MM.1S (cell line): ENCODE measurements around the gene EGLN1.
A peak's percentile ranks its signal among the peaks of the same experiment; 100 is the strongest.

Experiments used
- DNase-seq: peaks from one replicate; pipeline ENCODE4 v3.0.0-alpha.2; 2015
- H2AFZ ChIP-seq: fragments of 300-600 bp; sonication (generic); 2 replicates; pipeline ENCODE4 v1.6.0; 2016; ENCODE audit warnings: antibody characterized with exemption, low read length
- H3F3A ChIP-seq: fragments of 300-600 bp; sonication (generic); 2 replicates; pipeline ENCODE4 v1.6.1; 2016; ENCODE audit warnings: mild to moderate bottlenecking, antibody characterized with exemption, low read length, moderate library complexity, mixed read lengths; ENCODE audit not compliant: insufficient read depth
- H3K27ac ChIP-seq: fragments of 300-600 bp; sonication (generic); 2 replicates; pipeline ENCODE4 v1.5.1; 2016; ENCODE audit warnings: mild to moderate bottlenecking, low read length
- H3K27me3 ChIP-seq: fragments of 300-600 bp; sonication (generic); replicated peaks from 2 replicates; pipeline ENCODE4 v1.6.0; 2016; ENCODE audit warnings: low read length; ENCODE audit not compliant: insufficient read depth
- H3K36me3 ChIP-seq: fragments of 300-600 bp; sonication (generic); replicated peaks from 2 replicates; pipeline ENCODE4 v1.6.1; 2016; ENCODE audit warnings: mild to moderate bottlenecking, low read length, mixed read lengths; ENCODE audit not compliant: insufficient read depth
- H3K4me1 ChIP-seq: fragments of 300-600 bp; sonication (generic); 2 replicates; pipeline ENCODE4 v1.6.1; 2016; ENCODE audit warnings: low read length, mixed read lengths
- H3K4me2 ChIP-seq: fragments of 300-600 bp; sonication (generic); 2 replicates; pipeline ENCODE4 v1.6.0; 2016; ENCODE audit warnings: low read depth, low read length
- H3K4me3 ChIP-seq: fragments of 300-600 bp; sonication (generic); 2 replicates; pipeline ENCODE4 v1.5.1; 2016; ENCODE audit warnings: low read length, mixed read lengths
- H3K79me2 ChIP-seq: fragments of 300-600 bp; sonication (generic); 2 replicates; pipeline ENCODE4 v1.6.1; 2016; ENCODE audit warnings: mixed run types, low read length, mixed read lengths
- H3K9ac ChIP-seq: fragments of 300-600 bp; sonication (generic); 2 replicates; pipeline ENCODE4 v1.6.1; 2016; ENCODE audit warnings: low read length, mixed read lengths
- H3K9me2 ChIP-seq: fragments of 300-600 bp; sonication (generic); replicated peaks from 2 replicates; pipeline ENCODE4 v1.6.1; 2016; ENCODE audit warnings: mild to moderate bottlenecking, low read length, mixed read lengths; ENCODE audit not compliant: insufficient read depth
- H3K9me3 ChIP-seq: fragments of 300-600 bp; sonication (generic); replicated peaks from 2 replicates; pipeline ENCODE4 v1.6.1; 2016; ENCODE audit warnings: mild to moderate bottlenecking, low read length, mixed read lengths; ENCODE audit not compliant: insufficient read depth
- H4K20me1 ChIP-seq: fragments of 300-600 bp; sonication (generic); 2 replicates; pipeline ENCODE4 v1.6.1; 2016; ENCODE audit warnings: mild to moderate bottlenecking, low read length, moderate library complexity, mixed read lengths; ENCODE audit not compliant: insufficient read depth
- EZH2 ChIP-seq: fragments of 300-600 bp; sonication (generic); optimal IDR thresholded peaks from 2 replicates; pipeline ENCODE3; 2017; ENCODE audit warnings: low read depth, mild to moderate bottlenecking, antibody characterized with exemption, low read length, mixed read lengths
- EZH2phosphoT487 ChIP-seq: fragments of 300-600 bp; sonication (generic); IDR thresholded peaks from 2 replicates; pipeline ENCODE4 v1.6.1; 2018; ENCODE audit warnings: antibody characterized with exemption, low read length
- TF ChIP-seq, protein P1 (sequence below): fragments of 300-600 bp; sonication (generic); IDR thresholded peaks from 2 replicates; pipeline ENCODE4 v1.5.1; 2016; ENCODE audit warnings: antibody characterized with exemption, low read length, mixed read lengths

Gene EGLN1

GRCh38 chr1:231338270-231339128 is 83.6 kb downstream of the EGLN1 start, which contains the start of gene SPRTN:
TSS of gene SPRTN (plus strand) at chr1:231338293. CDS start at chr1:231338384, 91 bp downstream.
- no peak for DNase-seq
- Histone ChIP-seq H4K20me1 (peaks cover 5% of the 10 kb centered on the region; the same call in 1 of the 2 replicates), H3K36me3 (no peaks in the 10 kb centered on the region; the same call in none of the 2 replicates)

GRCh38 chr1:231337472-231338269 is 84.4 kb downstream of the EGLN1 start, which contains the start of gene EXOC8:
TSS of gene EXOC8 (minus strand) at chr1:231337852. CDS start at chr1:231337745, 107 bp downstream.
- Histone ChIP-seq H2AFZ (peak within 1 kb of the TSS; percentile 98), H3K4me2 (peak within 1 kb of the TSS; percentile 89), H3K36me3 (no peaks in the 10 kb centered on the region; the same call in none of the 2 replicates), H4K20me1 (peaks cover 8% of the 10 kb centered on the region; the same call in 1 of the 2 replicates), H3K27me3 (no peaks in the 10 kb centered on the region), H3K79me2 (peaks cover 75% of the 10 kb centered on the region), H3K9ac (peak within 1 kb of the TSS; percentile 79), H3K27ac (peak within 1 kb of the TSS; percentile 89), H3F3A (peaks cover 6% of the 10 kb centered on the region), H3K4me3 (peak within 1 kb of the TSS; percentile 77), H3K9me3 (no peaks in the 10 kb centered on the region), H3K9me2 (no peaks in the 10 kb centered on the region), H3K4me1 (peaks cover 39% of the 10 kb centered on the region)
- no peak for TF ChIP-seq EZH2phosphoT487
- TF ChIP-seq, protein P1, sequence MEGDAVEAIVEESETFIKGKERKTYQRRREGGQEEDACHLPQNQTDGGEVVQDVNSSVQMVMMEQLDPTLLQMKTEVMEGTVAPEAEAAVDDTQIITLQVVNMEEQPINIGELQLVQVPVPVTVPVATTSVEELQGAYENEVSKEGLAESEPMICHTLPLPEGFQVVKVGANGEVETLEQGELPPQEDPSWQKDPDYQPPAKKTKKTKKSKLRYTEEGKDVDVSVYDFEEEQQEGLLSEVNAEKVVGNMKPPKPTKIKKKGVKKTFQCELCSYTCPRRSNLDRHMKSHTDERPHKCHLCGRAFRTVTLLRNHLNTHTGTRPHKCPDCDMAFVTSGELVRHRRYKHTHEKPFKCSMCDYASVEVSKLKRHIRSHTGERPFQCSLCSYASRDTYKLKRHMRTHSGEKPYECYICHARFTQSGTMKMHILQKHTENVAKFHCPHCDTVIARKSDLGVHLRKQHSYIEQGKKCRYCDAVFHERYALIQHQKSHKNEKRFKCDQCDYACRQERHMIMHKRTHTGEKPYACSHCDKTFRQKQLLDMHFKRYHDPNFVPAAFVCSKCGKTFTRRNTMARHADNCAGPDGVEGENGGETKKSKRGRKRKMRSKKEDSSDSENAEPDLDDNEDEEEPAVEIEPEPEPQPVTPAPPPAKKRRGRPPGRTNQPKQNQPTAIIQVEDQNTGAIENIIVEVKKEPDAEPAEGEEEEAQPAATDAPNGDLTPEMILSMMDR = peak; percentile 16; the same call in 1 of the 2 replicates
- DNase-seq = peak; percentile 99

More at GRCh38 chr1:231338270-231339128, 83.6 kb downstream of the EGLN1 start, which contains the start of gene SPRTN:
- peak within 1 kb of the TSS; percentile 89 for H3K4me2 ChIP-seq
- H3K27ac ChIP-seq = peak within 1 kb of the TSS; percentile 89
- peaks cover 70% of the 10 kb centered on the region for H3K79me2 ChIP-seq
- peak within 1 kb of the TSS; percentile 77 for H3K4me3 ChIP-seq
- H3K9me3 ChIP-seq = no peaks in the 10 kb centered on the region
- TF ChIP-seq EZH2phosphoT487 (no peak), EZH2 (no peak)
- TF ChIP-seq, protein P1 = no peak
- H3K4me1 ChIP-seq = peaks cover 35% of the 10 kb centered on the region
- no peaks in the 10 kb centered on the region for H3K27me3 ChIP-seq
- H3F3A ChIP-seq = peaks cover 6% of the 10 kb centered on the region
- H2AFZ ChIP-seq = peak within 1 kb of the TSS; percentile 98
- H3K9ac ChIP-seq = peak within 1 kb of the TSS; percentile 79
- H3K9me2 ChIP-seq = no peaks in the 10 kb centered on the region

DNA sequence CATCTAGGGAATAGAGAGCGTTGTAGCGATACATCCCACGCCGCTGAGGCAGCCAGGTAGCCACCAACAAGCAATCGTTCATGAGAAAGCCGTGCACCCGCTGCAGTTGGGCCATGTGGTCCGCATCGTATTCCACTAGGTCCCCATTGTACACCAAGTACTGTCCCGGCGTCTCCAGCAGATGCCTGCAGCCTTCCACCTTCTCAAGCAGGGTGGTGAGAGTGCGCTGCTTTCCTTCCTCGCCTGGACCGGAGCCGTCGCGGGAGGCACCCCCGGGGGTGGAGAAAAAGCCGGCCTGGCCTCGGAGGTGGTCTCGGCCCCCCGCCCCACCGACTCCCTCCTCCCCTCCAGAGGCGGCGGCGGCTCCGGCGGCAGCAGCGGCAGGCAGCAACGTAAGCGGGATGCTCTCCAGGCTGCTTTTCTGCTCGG is 85.0 kb downstream of the EGLN1 start:
- Histone ChIP-seq H3K9ac (peak overlapping the region; percentile 79), H3K79me2 (peaks cover 81% of the 10 kb centered on the region), H3K36me3 (no peaks in the 10 kb centered on the region; the same call in none of the 2 replicates), H4K20me1 (peaks cover 8% of the 10 kb centered on the region; the same call in 1 of the 2 replicates), H2AFZ (peak overlapping the region; percentile 98), H3F3A (peaks cover 6% of the 10 kb centered on the region), H3K27ac (peak overlapping the region; percentile 89), H3K9me2 (no peaks in the 10 kb centered on the region), H3K4me2 (peak overlapping the region; percentile 89), H3K27me3 (no peaks in the 10 kb centered on the region), H3K4me1 (peaks cover 39% of the 10 kb centered on the region), H3K4me3 (peak overlapping the region; percentile 77), H3K9me3 (no peaks in the 10 kb centered on the region)
- no peak for TF ChIP-seq EZH2phosphoT487
- TF ChIP-seq EZH2 = no peak
- TF ChIP-seq, protein P1 = no peak
- DNase-seq = peak; percentile 70
